Mucosa of stomach (tissue), 1 donor: ENCODE results near the gene KCNJ13.
"Not testable (repeated sequence)": the region's sequence is repeated elsewhere in the genome, so short reads cannot be mapped to it uniquely, and the experiment has no call there.

Experiments used
- H3K27me3 ChIP-seq: one replicate; pipeline ENCODE4 v1.7.0; 2013; ENCODE audit warnings: mild to moderate bottlenecking, low read length; ENCODE audit not compliant: control insufficient read depth, insufficient read depth
- H3K36me3 ChIP-seq: one replicate; pipeline ENCODE4 v1.7.0; 2013; ENCODE audit warnings: low read length; ENCODE audit not compliant: control insufficient read depth, insufficient read depth
- H3K4me1 ChIP-seq: one replicate; pipeline ENCODE4 v1.7.0; 2013; ENCODE audit warnings: mild to moderate bottlenecking, low read length; ENCODE audit not compliant: control insufficient read depth, insufficient read depth
- H3K4me3 ChIP-seq: one replicate; pipeline ENCODE4 v1.7.0; 2013; ENCODE audit warnings: low read length
- H3K9ac ChIP-seq: one replicate; pipeline ENCODE4 v1.7.0; 2013; ENCODE audit warnings: mild to moderate bottlenecking, low read length, moderate library complexity
- H3K9me3 ChIP-seq: one replicate; pipeline ENCODE4 v1.7.0; 2013; ENCODE audit warnings: mild to moderate bottlenecking, low read length, moderate library complexity; ENCODE audit not compliant: control insufficient read depth
- donor health status: Pancreatic carcinoma.

The KCNJ13 gene

DNA sequence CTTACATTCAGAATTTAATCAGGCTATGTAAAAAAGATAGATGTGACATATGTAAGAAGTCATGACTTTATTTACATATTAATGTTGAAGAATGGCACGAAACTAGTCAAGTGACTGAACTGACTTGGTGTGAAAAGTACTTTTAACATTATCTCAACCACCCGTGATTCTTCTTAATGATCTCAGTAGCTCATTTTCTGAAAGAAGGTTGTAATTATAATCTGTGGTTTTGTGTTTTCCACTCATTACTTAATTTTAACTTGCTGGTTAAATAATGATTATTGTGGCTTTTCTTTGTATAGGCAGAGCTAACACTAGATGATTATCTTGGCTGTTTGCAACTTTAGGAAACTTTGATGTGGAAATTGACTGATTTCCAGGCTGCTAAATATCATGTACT, 18.5 kb downstream of the KCNJ13 start:
- no peaks in the 10 kb centered on the region for H3K27me3 ChIP-seq
- peaks cover 3% of the 10 kb centered on the region for H3K36me3 ChIP-seq
- no peak overlapping the region for H3K4me3 ChIP-seq
- H3K9ac ChIP-seq: no peak overlapping the region
- H3K9me3 ChIP-seq: no peaks in the 10 kb centered on the region
- no peaks in the 10 kb centered on the region for H3K4me1 ChIP-seq

DNA sequence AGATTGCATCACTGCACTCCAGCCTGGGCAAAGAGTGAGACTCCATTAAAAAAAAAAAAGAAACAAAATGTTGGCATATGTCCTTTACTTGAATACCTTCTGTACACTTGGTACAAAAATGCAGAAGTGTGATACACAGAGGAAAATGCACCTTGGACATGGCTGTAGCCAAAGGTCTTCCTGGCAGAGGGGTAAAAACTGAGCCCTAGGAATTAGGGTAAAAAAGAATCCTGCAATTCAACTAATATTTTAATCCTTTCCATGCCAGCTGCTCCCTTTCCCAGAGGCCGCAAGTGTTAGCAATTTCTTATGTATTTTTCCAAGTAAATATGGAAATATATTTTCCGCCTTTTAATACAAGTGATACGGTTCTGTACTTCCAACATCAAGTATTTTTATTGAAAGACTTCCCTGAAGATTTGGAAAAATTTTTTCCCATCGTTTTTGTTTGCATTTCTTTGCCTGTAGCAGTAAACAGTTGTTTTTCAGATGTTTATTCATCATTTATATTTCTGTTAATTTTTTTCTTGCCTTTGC, 26.2 kb downstream of the KCNJ13 start:
- Histone ChIP-seq H3K9me3 (no peaks in the 10 kb centered on the region), H3K36me3 (no peaks in the 10 kb centered on the region), H3K4me3 (no peak overlapping the region), H3K9ac (no peak overlapping the region), H3K4me1 (no peaks in the 10 kb centered on the region), H3K27me3 (no peaks in the 10 kb centered on the region)

DNA sequence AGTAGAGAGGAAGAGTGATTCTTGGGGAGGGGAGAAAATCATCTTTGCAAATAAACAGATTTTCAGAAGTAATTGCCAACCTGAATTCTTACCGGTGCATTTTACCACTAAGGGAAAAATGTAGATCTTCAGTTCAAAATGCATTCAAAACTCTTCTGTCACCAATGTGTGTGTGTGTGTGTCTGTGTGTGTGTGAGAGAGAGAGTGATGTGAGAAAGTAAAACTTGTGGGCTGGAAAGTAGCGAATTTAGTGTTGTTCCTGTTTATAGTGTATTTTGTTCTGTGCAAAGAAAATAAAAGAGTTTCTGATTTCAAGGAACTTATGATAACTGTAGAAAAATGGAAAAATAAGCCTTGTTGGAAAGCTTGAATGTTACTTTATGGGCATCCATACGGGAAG, 27.0 kb downstream of the KCNJ13 start:
- no peaks in the 10 kb centered on the region for H3K36me3 ChIP-seq

DNA sequence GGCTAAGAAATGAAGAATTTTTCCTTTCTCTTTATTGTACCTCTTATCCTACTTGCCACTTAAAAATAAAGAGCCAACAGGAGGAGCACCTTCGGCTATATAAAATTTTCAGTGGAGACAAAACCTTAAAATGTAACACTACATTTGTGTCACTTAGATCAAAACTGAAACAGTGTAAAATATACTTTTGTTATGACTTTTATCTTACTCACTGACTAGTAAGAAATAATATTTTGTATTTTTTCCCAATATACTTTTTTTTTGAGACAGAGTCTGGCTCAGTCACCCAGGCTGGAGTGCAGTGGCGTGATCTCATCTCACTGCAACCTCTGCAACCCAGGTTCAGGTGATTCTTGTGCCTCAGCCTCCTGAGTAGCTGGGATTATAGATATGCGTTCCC, 28.3 kb downstream of the KCNJ13 start:
- H3K9ac ChIP-seq: no peak overlapping the region
- H3K4me3 ChIP-seq: no peak overlapping the region
- H3K27me3 ChIP-seq: no peaks in the 10 kb centered on the region
- no peaks in the 10 kb centered on the region for H3K9me3 ChIP-seq
- H3K36me3 ChIP-seq: no peaks in the 10 kb centered on the region
- H3K4me1 ChIP-seq: no peaks in the 10 kb centered on the region

More for the DNA sequence above, 27.0 kb downstream of the KCNJ13 start:
- Histone ChIP-seq H3K9ac (no peak overlapping the region), H3K4me1 (no peaks in the 10 kb centered on the region), H3K9me3 (no peaks in the 10 kb centered on the region), H3K27me3 (no peaks in the 10 kb centered on the region), H3K4me3 (no peak overlapping the region)

DNA sequence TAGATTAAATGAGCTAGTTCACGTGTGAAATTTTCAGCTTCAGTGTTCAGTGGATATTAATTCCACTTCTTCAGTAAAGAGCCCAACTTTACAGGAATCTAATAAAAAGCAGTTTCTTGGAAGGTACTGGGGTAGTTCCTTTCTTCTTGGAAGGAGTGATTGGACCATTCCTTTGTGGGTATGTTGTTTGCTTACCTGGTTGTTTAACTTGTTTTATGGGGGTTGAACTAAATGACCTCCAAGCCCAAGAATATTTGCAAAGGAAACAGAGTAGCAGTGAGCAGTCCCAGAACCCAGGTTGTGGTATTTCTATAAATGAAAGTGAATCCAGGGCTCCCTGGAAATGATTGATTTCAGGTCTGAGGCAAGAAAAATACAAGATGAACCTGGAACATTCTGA, 31.4 kb downstream of the KCNJ13 start:
- Histone ChIP-seq H3K36me3 (no peaks in the 10 kb centered on the region), H3K27me3 (no peaks in the 10 kb centered on the region), H3K4me1 (no peaks in the 10 kb centered on the region), H3K4me3 (no peak overlapping the region), H3K9ac (no peak overlapping the region), H3K9me3 (no peaks in the 10 kb centered on the region)

DNA sequence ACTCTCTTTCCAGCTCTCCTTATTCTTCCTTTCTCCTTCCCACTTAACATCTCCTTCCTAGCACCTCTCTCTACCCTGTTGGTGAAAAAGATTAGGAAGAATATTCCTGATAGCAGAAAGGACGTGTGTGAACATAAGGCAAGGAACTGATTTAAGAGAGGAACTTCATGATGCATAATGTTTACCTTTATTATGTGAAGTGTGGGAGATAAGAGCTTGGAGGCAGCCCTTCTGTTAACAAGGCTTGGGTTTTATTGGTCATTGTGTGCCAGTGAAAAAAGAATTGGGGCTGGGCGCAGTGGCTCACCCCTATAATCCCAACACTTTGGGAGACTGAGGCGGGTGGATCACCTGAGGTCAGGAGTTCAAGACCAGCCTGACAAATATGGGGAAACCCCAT, 34.4 kb downstream of the KCNJ13 start:
- Histone ChIP-seq H3K4me1 (no peaks in the 10 kb centered on the region), H3K36me3 (no peaks in the 10 kb centered on the region), H3K27me3 (no peaks in the 10 kb centered on the region), H3K9me3 (no peaks in the 10 kb centered on the region), H3K9ac (no peak overlapping the region), H3K4me3 (no peak overlapping the region)

DNA sequence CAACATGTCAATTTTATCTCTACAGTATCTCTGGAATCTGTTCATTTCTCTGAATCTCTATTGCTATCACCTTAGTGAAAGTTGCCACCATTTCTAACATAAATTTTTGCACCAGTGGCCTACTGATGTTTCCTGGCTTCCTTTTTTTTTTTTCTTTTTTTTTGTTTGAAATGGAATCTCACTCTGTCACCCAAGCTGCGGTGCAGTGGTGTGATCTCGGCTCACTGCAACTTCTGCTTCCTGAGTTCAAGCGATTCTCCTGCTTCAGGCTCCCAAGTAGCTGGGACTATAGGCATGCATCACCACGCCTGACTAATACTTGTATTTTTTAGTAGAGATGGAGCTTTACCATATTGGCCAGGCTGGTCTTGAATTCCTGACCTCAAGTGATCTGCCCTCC, 35.1 kb downstream of the KCNJ13 start:
- H3K9me3 ChIP-seq: no peaks in the 10 kb centered on the region
- H3K27me3 ChIP-seq: no peaks in the 10 kb centered on the region
- H3K4me3 ChIP-seq: no peak overlapping the region
- H3K9ac ChIP-seq: no peak overlapping the region
- H3K4me1 ChIP-seq: no peaks in the 10 kb centered on the region
- no peaks in the 10 kb centered on the region for H3K36me3 ChIP-seq

DNA sequence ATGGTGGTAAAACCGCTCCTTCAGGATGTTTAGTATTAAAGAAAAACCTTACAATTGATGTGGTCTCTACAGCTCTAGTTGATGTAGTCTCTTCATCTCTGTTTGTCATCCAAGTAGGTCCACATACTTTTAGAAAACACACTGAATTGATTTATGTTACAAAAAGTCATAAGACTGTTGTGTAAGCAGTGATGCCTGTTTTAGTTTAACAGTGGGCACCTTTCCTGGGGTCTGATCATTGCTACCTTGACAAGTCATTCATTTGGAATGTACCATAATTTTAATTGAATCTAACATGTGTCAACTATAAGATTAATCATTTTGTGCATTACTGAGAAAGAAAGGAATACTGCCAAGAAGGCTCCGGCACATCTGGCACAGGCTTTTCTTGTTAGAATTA, 44.9 kb downstream of the KCNJ13 start:
- H3K27me3 ChIP-seq: no peaks in the 10 kb centered on the region
- no peak overlapping the region for H3K9ac ChIP-seq
- H3K36me3 ChIP-seq: no peaks in the 10 kb centered on the region
- no peak overlapping the region for H3K4me3 ChIP-seq
- no peaks in the 10 kb centered on the region for H3K4me1 ChIP-seq
- H3K9me3 ChIP-seq: no peaks in the 10 kb centered on the region

DNA sequence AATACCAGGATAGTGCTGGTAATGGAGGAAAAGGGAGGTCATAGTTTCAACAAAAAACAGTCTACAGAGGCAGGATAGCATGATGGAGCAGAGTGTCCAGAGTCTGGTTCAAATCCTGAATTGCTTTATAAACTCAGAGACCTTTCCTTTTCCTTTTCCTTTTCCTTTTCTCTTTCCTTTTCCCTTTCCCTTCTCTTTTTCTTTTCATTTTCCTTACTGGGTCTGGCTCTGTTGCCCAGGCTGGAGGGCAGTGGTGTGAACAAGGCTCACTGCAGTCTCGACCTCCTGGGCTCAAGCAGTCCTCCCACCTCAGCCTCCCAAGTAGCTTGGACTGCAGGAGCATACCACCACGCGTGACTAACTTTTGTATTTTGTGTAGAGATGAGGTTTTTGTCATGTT, 47.6 kb downstream of the KCNJ13 start:
- no peak overlapping the region for H3K9ac ChIP-seq
- no peaks in the 10 kb centered on the region for H3K36me3 ChIP-seq
- H3K4me3 ChIP-seq: no peak overlapping the region

DNA sequence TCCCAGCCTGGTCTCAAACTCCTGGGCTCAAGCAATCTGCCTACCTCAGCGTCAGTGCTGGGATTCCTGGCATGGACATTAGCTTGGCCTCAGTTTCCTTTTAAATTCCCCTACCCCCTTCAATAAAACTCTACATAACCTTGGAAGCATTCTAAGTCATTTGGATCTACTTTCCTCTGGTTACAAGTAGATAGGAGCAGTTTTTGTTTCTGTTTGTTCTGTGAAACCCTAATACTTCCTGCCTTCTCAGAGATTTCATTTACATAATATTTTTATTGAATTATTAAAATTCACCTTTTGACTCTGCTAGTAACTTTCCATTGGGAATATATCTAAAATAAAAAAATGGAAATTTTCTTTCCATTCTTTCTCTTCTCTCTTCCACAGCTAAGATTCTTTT, 53.3 kb downstream of the KCNJ13 start:
- no peaks in the 10 kb centered on the region for H3K27me3 ChIP-seq
- H3K4me3 ChIP-seq: no peak overlapping the region
- no peaks in the 10 kb centered on the region for H3K36me3 ChIP-seq
- H3K9me3 ChIP-seq: no peaks in the 10 kb centered on the region
- H3K4me1 ChIP-seq: no peaks in the 10 kb centered on the region
- no peak overlapping the region for H3K9ac ChIP-seq

More for the DNA sequence above, 47.6 kb downstream of the KCNJ13 start:
- H3K4me1 ChIP-seq: no peaks in the 10 kb centered on the region
- H3K27me3 ChIP-seq: no peaks in the 10 kb centered on the region
- H3K9me3 ChIP-seq: no peaks in the 10 kb centered on the region

DNA sequence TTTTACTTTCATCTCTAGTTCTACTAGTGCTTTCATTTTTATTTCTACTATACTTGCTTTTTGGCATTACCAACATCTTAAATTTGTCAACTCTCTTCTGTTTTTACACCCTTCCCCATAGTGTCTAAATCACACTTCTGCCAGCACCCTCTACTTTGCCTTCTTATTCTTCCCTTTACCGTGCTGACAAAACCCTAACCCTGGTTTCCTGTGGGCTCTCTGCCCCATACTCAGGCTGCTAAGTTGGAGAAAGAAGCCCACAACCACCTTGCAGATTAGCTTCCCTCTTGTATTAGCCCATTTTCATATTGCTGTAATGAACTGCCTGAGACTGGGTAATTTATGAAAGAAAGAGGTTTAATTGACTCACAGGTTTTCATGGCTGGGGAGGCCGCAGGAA, 54.5 kb downstream of the KCNJ13 start:
- Histone ChIP-seq H3K27me3 (no peaks in the 10 kb centered on the region), H3K4me3 (no peak overlapping the region), H3K9me3 (no peaks in the 10 kb centered on the region), H3K9ac (no peak overlapping the region), H3K4me1 (no peaks in the 10 kb centered on the region), H3K36me3 (no peaks in the 10 kb centered on the region)

DNA sequence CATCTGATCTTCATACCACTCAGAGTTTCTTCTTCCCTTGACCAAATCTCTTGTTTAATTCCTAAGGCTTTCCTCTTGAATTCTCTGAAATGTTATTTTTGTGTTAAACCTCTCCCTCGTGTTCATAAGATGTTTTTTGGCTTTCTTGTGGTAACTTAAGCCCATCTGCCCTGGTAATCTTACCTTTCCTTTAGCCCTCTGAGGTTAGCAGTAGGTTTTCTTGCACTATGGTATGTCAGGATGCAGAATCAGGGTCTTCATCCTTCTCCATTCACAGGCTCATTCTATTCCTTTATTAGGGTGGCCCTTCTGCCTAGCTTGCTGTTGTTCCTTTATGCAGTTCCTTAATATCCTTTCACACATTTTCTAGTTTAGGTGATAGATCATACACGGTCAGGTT, 55.1 kb downstream of the KCNJ13 start:
- no peaks in the 10 kb centered on the region for H3K36me3 ChIP-seq

DNA sequence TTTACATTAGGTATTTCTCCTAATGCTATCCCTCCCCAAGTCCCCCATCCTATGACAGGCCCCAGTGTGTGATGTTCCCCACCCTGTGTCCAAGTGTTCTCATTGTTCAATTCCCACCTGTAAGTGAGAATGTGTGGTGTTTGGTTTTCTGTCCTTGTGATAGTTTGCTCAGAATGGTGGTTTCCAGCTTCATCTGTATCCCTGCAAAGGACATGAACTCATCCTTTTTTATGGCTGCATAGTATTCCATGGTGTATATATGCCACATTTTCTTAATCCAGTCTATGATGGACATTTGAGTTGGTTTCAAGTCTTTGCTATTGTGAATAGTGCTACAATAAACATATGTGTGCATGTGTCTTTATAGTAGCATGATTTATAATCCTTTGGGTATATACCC, 56.3 kb downstream of the KCNJ13 start:
- not testable (repeated sequence) for H3K9ac ChIP-seq, H3K36me3 ChIP-seq

More for the DNA sequence above, 55.1 kb downstream of the KCNJ13 start:
- Histone ChIP-seq H3K4me1 (no peaks in the 10 kb centered on the region), H3K27me3 (no peaks in the 10 kb centered on the region), H3K4me3 (no peak overlapping the region), H3K9me3 (no peaks in the 10 kb centered on the region), H3K9ac (no peak overlapping the region)

More for the DNA sequence above, 56.3 kb downstream of the KCNJ13 start:
- H3K9me3 ChIP-seq, H3K4me3 ChIP-seq, H3K4me1 ChIP-seq, H3K27me3 ChIP-seq: not testable (repeated sequence)
